SU-DHL-6 (cell line): ENCODE data around the gene DSG4.

ENCODE experiments used
- H2AFZ ChIP-seq: fragments of 200-600 bp; sonication (generic); 2 replicates; pipeline ENCODE4 v1.6.1; 2014; ENCODE audit warnings: low read depth, mild to moderate bottlenecking, moderate library complexity, mixed read lengths, antibody characterized with exemption, low read length; ENCODE audit not compliant: severe bottlenecking
- H3F3A ChIP-seq: fragments of 200-600 bp; shearing (Covaris generic); 2 replicates; pipeline ENCODE4 v1.6.0; 2016; ENCODE audit warnings: antibody characterized with exemption, mild to moderate bottlenecking; ENCODE audit not compliant: insufficient read depth
- H3K27ac ChIP-seq: fragments of 200-600 bp; sonication (generic); 2 replicates; pipeline ENCODE4 v1.5.1; 2016; ENCODE audit warnings: low read depth, mild to moderate bottlenecking, low read length, moderate library complexity, mixed read lengths
- H3K27me3 ChIP-seq: fragments of 200-600 bp; sonication (generic), shearing (Covaris generic); 2 replicates; pipeline ENCODE4 v1.6.0; 2014; ENCODE audit warnings: mild to moderate bottlenecking, low read length
- H3K36me3 ChIP-seq: fragments of 200-600 bp; sonication (generic); 2 replicates; pipeline ENCODE4 v1.6.1; 2014; ENCODE audit warnings: mild to moderate bottlenecking, low read length, mixed read lengths
- H3K4me2 ChIP-seq: fragments of 300-600, 200-600 bp; shearing (Covaris generic), sonication (generic); 2 replicates; pipeline ENCODE4 v1.6.0; 2014; ENCODE audit warnings: low read length, low read depth, mild to moderate bottlenecking; ENCODE audit not compliant: poor library complexity, severe bottlenecking
- H3K4me3 ChIP-seq: fragments of 200-600 bp; sonication (generic); 2 replicates; pipeline ENCODE4 v1.5.1; 2014; ENCODE audit warnings: antibody characterized with exemption, low read length, mild to moderate bottlenecking, mixed read lengths; ENCODE audit not compliant: insufficient read depth, poor library complexity, severe bottlenecking
- H3K79me2 ChIP-seq: fragments of 200-600 bp; sonication (generic); 2 replicates; pipeline ENCODE4 v1.6.1; 2014; ENCODE audit warnings: mild to moderate bottlenecking, low read length, moderate library complexity; ENCODE audit not compliant: insufficient read depth
- H3K9ac ChIP-seq: fragments of 200-600 bp; sonication (generic); 2 replicates; pipeline ENCODE4 v1.7.0; 2014; ENCODE audit warnings: mild to moderate bottlenecking, low read length
- H3K9me2 ChIP-seq: fragments of 200-600 bp; sonication (generic); replicated peaks from 2 replicates; pipeline ENCODE4 v1.6.1; 2014; ENCODE audit warnings: low read length; ENCODE audit not compliant: insufficient read depth
- H3K9me3 ChIP-seq: fragments of 200-600 bp; sonication (generic); 2 replicates; pipeline ENCODE4 v1.6.1; 2014; ENCODE audit warnings: low read length, mixed read lengths; ENCODE audit not compliant: insufficient read depth
- H4K20me1 ChIP-seq: fragments of 200-600 bp; sonication (generic); 2 replicates; pipeline ENCODE4 v1.6.1; 2014; ENCODE audit warnings: low read depth, mild to moderate bottlenecking, antibody characterized with exemption, low read length, moderate library complexity, mixed read lengths
- CTCF ChIP-seq: fragments of 200-600 bp; sonication (generic); IDR thresholded peaks from one replicate; pipeline ENCODE4 v1.5.1; 2017; ENCODE audit warnings: antibody characterized with exemption, mild to moderate bottlenecking, low read length, moderate library complexity; ENCODE audit not compliant: insufficient read depth, poor library complexity, severe bottlenecking
- EZH2phosphoT487 ChIP-seq: fragments of 200-600 bp; sonication (generic), shearing (Covaris generic); conservative IDR thresholded peaks from 2 replicates; pipeline ENCODE4 v1.6.1; 2018; ENCODE audit warnings: mild to moderate bottlenecking, antibody characterized with exemption, low read length, moderate library complexity, mixed read lengths

Gene DSG4

GRCh38 chr18:31403409-31403808 is 26.8 kb downstream of the DSG4 start:
- no peaks in the 10 kb centered on the region for H3K79me2 ChIP-seq
- no peak overlapping the region for H3K27ac ChIP-seq
- no peak for TF ChIP-seq EZH2phosphoT487
- TF ChIP-seq CTCF, result no peak
- H3K27me3 ChIP-seq, result no peaks in the 10 kb centered on the region
- no peak overlapping the region for H3K9ac ChIP-seq
- no peak overlapping the region for H2AFZ ChIP-seq
- no peak overlapping the region for H3K4me2 ChIP-seq
- H3K36me3 ChIP-seq, result no peaks in the 10 kb centered on the region
- no peak overlapping the region for H3K4me3 ChIP-seq
- H4K20me1 ChIP-seq, result no peaks in the 10 kb centered on the region
- no peaks in the 10 kb centered on the region for H3K9me3 ChIP-seq
- H3F3A ChIP-seq, result no peaks in the 10 kb centered on the region
- H3K9me2 ChIP-seq, result no peaks in the 10 kb centered on the region

- Histone ChIP-seq H3K9ac (no peak overlapping the region), H3F3A (no peaks in the 10 kb centered on the region), H3K4me3 (no peak overlapping the region), H3K27me3 (no peaks in the 10 kb centered on the region), H2AFZ (no peak overlapping the region), H3K9me2 (no peaks in the 10 kb centered on the region), H3K9me3 (no peaks in the 10 kb centered on the region), H4K20me1 (no peaks in the 10 kb centered on the region), H3K79me2 (no peaks in the 10 kb centered on the region), H3K36me3 (no peaks in the 10 kb centered on the region), H3K27ac (no peak overlapping the region), H3K4me2 (no peak overlapping the region)
- no peak for TF ChIP-seq EZH2phosphoT487
- TF ChIP-seq CTCF, result no peak
Observed at GRCh38 chr18:31407649-31408048, 31.1 kb downstream of the DSG4 start.

GRCh38 chr18:31409276-31409675 is 32.7 kb downstream of the DSG4 start:
- Histone ChIP-seq H3K4me2 (no peak overlapping the region), H3K79me2 (no peaks in the 10 kb centered on the region), H3K27me3 (no peaks in the 10 kb centered on the region), H4K20me1 (no peaks in the 10 kb centered on the region), H3K9me3 (no peaks in the 10 kb centered on the region), H2AFZ (no peak overlapping the region), H3K9ac (no peak overlapping the region), H3K27ac (no peak overlapping the region), H3K4me3 (no peak overlapping the region), H3K36me3 (no peaks in the 10 kb centered on the region), H3K9me2 (no peaks in the 10 kb centered on the region), H3F3A (no peaks in the 10 kb centered on the region)
- no peak for TF ChIP-seq CTCF
- no peak for TF ChIP-seq EZH2phosphoT487
